Measurements from ENCODE around the gene TMEM184A. TPM values are rescaled to one million over a fixed set of nuclear protein-coding genes. Genes with fewer than 3 reads are reported as not detected.

The TMEM184A gene
- total and polyA plus RNA-seq, 8 donors, result 1.00 to 9.7 (median 2.4) TPM

GRCh38 chr7:1590887-1591286, 34.9 kb upstream of the TMEM184A start:
- TF ChIP-seq CTCF (IDR thresholded peaks at IDR 0.05), result no peak
- Histone ChIP-seq H3K9me3 (peaks cover 0 to 6% of the 10 kb centered on the region in 2 donors), H3K36me3 (no peaks in the 10 kb centered on the region), H3K27ac (no peak overlapping the region), H3K27me3 (peaks cover 8 to 63% of the 10 kb centered on the region in 2 donors), H3K4me3 (no peak overlapping the region), H3K4me1 (no peaks in the 10 kb centered on the region)
- no peak for DNase-seq
- intact Hi-C loops (cut with DNase I), result loop anchor here in 1 of 2 donors (10.0 kb wide), 1 partner anchor 614 kb away; no protein-coding TSS in a partner anchor
- ATAC-seq, result no peak

GRCh38 chr7:1590476-1590875, 34.5 kb upstream of the TMEM184A start:
- Histone ChIP-seq H3K9me3 (peaks cover 0 to 6% of the 10 kb centered on the region in 2 donors), H3K4me1 (no peaks in the 10 kb centered on the region), H3K4me3 (no peak overlapping the region), H3K27me3 (peaks cover 8 to 59% of the 10 kb centered on the region in 2 donors), H3K36me3 (no peaks in the 10 kb centered on the region), H3K27ac (no peak overlapping the region)
- no peak for TF ChIP-seq CTCF (IDR thresholded peaks at IDR 0.05)
- intact Hi-C loops (cut with DNase I), result loop anchor here in 1 of 2 donors (10.0 kb wide), 1 partner anchor 614 kb away; no protein-coding TSS in a partner anchor
- DNase-seq (no peak), ATAC-seq (no peak)

GRCh38 chr7:1588978-1589377, 33.0 kb upstream of the TMEM184A start:
- no peak for TF ChIP-seq CTCF (IDR thresholded peaks at IDR 0.05)
- Histone ChIP-seq H3K9me3 (peaks cover 0 to 6% of the 10 kb centered on the region in 2 donors), H3K36me3 (no peaks in the 10 kb centered on the region), H3K4me1 (no peaks in the 10 kb centered on the region), H3K27ac (no peak overlapping the region), H3K27me3 (peaks cover 8 to 54% of the 10 kb centered on the region in 2 donors), H3K4me3 (no peak overlapping the region)
- no peak for DNase-seq
- intact Hi-C loops (cut with DNase I), result no loop called here
- no peak for ATAC-seq

GRCh38 chr7:1587738-1588137, 31.7 kb upstream of the TMEM184A start:
- Histone ChIP-seq H3K27me3 (peaks cover 8 to 44% of the 10 kb centered on the region in 2 donors), H3K4me3 (no peak overlapping the region), H3K4me1 (no peaks in the 10 kb centered on the region), H3K36me3 (no peaks in the 10 kb centered on the region), H3K27ac (no peak overlapping the region), H3K9me3 (peaks cover 0 to 6% of the 10 kb centered on the region in 2 donors)
- intact Hi-C loops (cut with DNase I), result no loop called here
- ATAC-seq (no peak), DNase-seq (no peak)
- no peak for TF ChIP-seq CTCF (IDR thresholded peaks at IDR 0.05)

- Histone ChIP-seq H3K9me3 (peaks cover 0 to 6% of the 10 kb centered on the region in 2 donors), H3K4me1 (no peaks in the 10 kb centered on the region), H3K4me3 (no peak overlapping the region), H3K27me3 (peaks cover 5 to 37% of the 10 kb centered on the region in 2 donors), H3K36me3 (no peaks in the 10 kb centered on the region), H3K27ac (no peak overlapping the region)
- TF ChIP-seq CTCF (IDR thresholded peaks at IDR 0.05), result no peak
- DNase-seq (no peak), ATAC-seq (no peak)
- intact Hi-C loops (cut with DNase I), result no loop called here
Measured at GRCh38 chr7:1586827-1587705, 31.1 kb upstream of the TMEM184A start.
